WTC11 (cell line): Measurements from ENCODE around the gene ARAF. TPM values are rescaled to one million over a fixed set of nuclear protein-coding genes. Genes with fewer than 3 reads are reported as not detected.

Experiments used
- ATAC-seq: fragments of 200-7000 bp; cut with Tn5 transposase; 2 replicates; pipeline ENCODE4 v1.10.0; 2021; ENCODE audit warnings: mild to moderate bottlenecking, moderate library complexity
- CTCF ChIA-PET: fragments of 300-600 bp; sonication (Branson Sonifier 250); formaldehyde crosslinking; loops from one replicate; lab custom pipeline; 2021; ENCODE audit warnings: antibody characterized with exemption; lab: Charles Lee
- POLR2A ChIA-PET: fragments of 350-600 bp; sonication (Branson Sonifier 250); formaldehyde crosslinking; loops from one replicate; lab custom pipeline; 2021; ENCODE audit warnings: antibody characterized with exemption; lab: Charles Lee
- DNase-seq: peaks from one replicate; pipeline ENCODE4 v3.0.0; 2021; ENCODE audit warnings: low spot score
- H3K27ac Mint-ChIP-seq: 2 replicates; pipeline ENCODE4 v1.8.0; 2021; ENCODE audit warnings: mixed read lengths
- H3K27me3 Mint-ChIP-seq: 2 replicates; pipeline ENCODE4 v1.8.0; 2021; ENCODE audit warnings: low read depth, mild to moderate bottlenecking, moderate library complexity, mixed read lengths
- H3K36me3 Mint-ChIP-seq: 2 replicates; pipeline ENCODE4 v1.8.0; 2021; ENCODE audit warnings: mixed read lengths
- H3K4me1 Mint-ChIP-seq: 2 replicates; pipeline ENCODE4 v1.8.0; 2022; ENCODE audit warnings: mixed read lengths
- H3K4me3 Mint-ChIP-seq: 2 replicates; pipeline ENCODE4 v1.8.0; 2021; ENCODE audit warnings: mild to moderate bottlenecking, moderate library complexity, mixed read lengths
- H3K9me3 Mint-ChIP-seq: 2 replicates; pipeline ENCODE4 v1.8.0; 2021; ENCODE audit warnings: mixed read lengths
- ESRRA ChIP-seq: sonication (generic); formaldehyde crosslinking; IDR thresholded peaks from 2 replicates; pipeline ENCODE4 v1.8.1; 2022; ENCODE audit warnings: mild to moderate bottlenecking, missing genetic modification reagents, borderline replicate concordance
- FOXJ3 ChIP-seq: sonication (generic); formaldehyde crosslinking; IDR thresholded peaks from 2 replicates; pipeline ENCODE4 v1.9.0; 2021; ENCODE audit warnings: missing genetic modification reagents, mild to moderate bottlenecking, borderline replicate concordance
- FOXK1 ChIP-seq: sonication (generic); formaldehyde crosslinking; IDR thresholded peaks from 2 replicates; pipeline ENCODE4 v1.8.0; 2022; ENCODE audit warnings: mild to moderate bottlenecking, moderate library complexity, missing genetic modification reagents
- GRHL2 ChIP-seq: fragments of 250-450 bp; sonication (Bioruptor Pico); IDR thresholded peaks from 2 replicates; pipeline ENCODE4 v1.8.0; 2022; ENCODE audit warnings: mild to moderate bottlenecking, moderate library complexity; ENCODE audit not compliant: insufficient replicate concordance, severe bottlenecking
- HMGA2 ChIP-seq: fragments of 250-450 bp; sonication (Bioruptor Pico); IDR thresholded peaks from 2 replicates; pipeline ENCODE4 v1.4.0; 2021; ENCODE audit warnings: mild to moderate bottlenecking, moderate library complexity
- JAZF1 ChIP-seq: fragments of 250-450 bp; sonication (Bioruptor Pico); IDR thresholded peaks from 2 replicates; pipeline ENCODE4 v1.9.0; 2021; ENCODE audit warnings: moderate library complexity, mild to moderate bottlenecking, inconsistent platforms
- MXD4 ChIP-seq: fragments of 250-450 bp; sonication (Bioruptor Pico); IDR thresholded peaks from 2 replicates; pipeline ENCODE4 v1.8.0; 2021; ENCODE audit warnings: mild to moderate bottlenecking, moderate library complexity, borderline replicate concordance
- MYBL2 ChIP-seq: sonication (generic); formaldehyde crosslinking; IDR thresholded peaks from 2 replicates; pipeline ENCODE4 v1.8.1; 2023; ENCODE audit warnings: mild to moderate bottlenecking, moderate library complexity, missing genetic modification reagents
- NFATC4 ChIP-seq: fragments of 250-450 bp; sonication (Bioruptor Pico); IDR thresholded peaks from 2 replicates; pipeline ENCODE4 v1.9.0; 2021; ENCODE audit warnings: mild to moderate bottlenecking
- OVOL2 ChIP-seq: fragments of 250-450 bp; sonication (Bioruptor Pico); IDR thresholded peaks from 2 replicates; pipeline ENCODE4 v1.9.0; 2021; ENCODE audit warnings: mild to moderate bottlenecking, borderline replicate concordance
- RORB ChIP-seq: fragments of 250-450 bp; sonication (Bioruptor Pico); IDR thresholded peaks from 2 replicates; pipeline ENCODE4 v1.9.0; 2021; ENCODE audit warnings: mild to moderate bottlenecking
- TCF7 ChIP-seq: sonication (generic); formaldehyde crosslinking; IDR thresholded peaks from 2 replicates; pipeline ENCODE4 v1.8.0; 2022; ENCODE audit warnings: mild to moderate bottlenecking, low read depth, missing genetic modification reagents, moderate library complexity
- ZNF121 ChIP-seq: sonication (generic); formaldehyde crosslinking; IDR thresholded peaks from 2 replicates; pipeline ENCODE4 v1.8.0; 2023; ENCODE audit warnings: missing genetic modification reagents
- ZNF232 ChIP-seq: sonication (generic); formaldehyde crosslinking; IDR thresholded peaks from 2 replicates; pipeline ENCODE4 v1.8.0; 2022; ENCODE audit warnings: mild to moderate bottlenecking, missing genetic modification reagents
- ZNF423 ChIP-seq: fragments of 250-450 bp; sonication (Bioruptor Pico); IDR thresholded peaks from 2 replicates; pipeline ENCODE4 v2.1.2; 2022; ENCODE audit warnings: mild to moderate bottlenecking, moderate library complexity
- ZNF671 ChIP-seq: fragments of 250-450 bp; sonication (Bioruptor Pico); IDR thresholded peaks from 2 replicates; pipeline ENCODE4 v1.8.0; 2021; ENCODE audit warnings: mild to moderate bottlenecking
- total RNA-seq: library from RNA; stranded (reverse); gene quantifications from 3 replicates; pipeline ENCODE4 v1.2.3, GENCODE V29; 2021
- TF ChIP-seq, protein P1 (sequence below): sonication (generic); formaldehyde crosslinking; IDR thresholded peaks from 2 replicates; pipeline ENCODE4 v1.8.1; 2023; ENCODE audit warnings: mild to moderate bottlenecking, missing genetic modification reagents, moderate library complexity
- TF ChIP-seq, protein P2 (sequence below): fragments of 250-450 bp; sonication (Bioruptor Pico); IDR thresholded peaks from 2 replicates; pipeline ENCODE4 v1.9.0; 2021; ENCODE audit warnings: mild to moderate bottlenecking
- TF ChIP-seq, protein P3 (sequence below): fragments of 250-450 bp; sonication (Bioruptor Pico); IDR thresholded peaks from 2 replicates; pipeline ENCODE4 v1.8.0; 2021; ENCODE audit warnings: mild to moderate bottlenecking
- TF ChIP-seq, protein P4 (sequence below): sonication (generic); formaldehyde crosslinking; IDR thresholded peaks from 2 replicates; pipeline ENCODE4 v1.8.1; 2023; ENCODE audit warnings: mild to moderate bottlenecking, missing genetic modification reagents
- TF ChIP-seq, protein P5 (sequence below): fragments of 250-450 bp; sonication (Bioruptor Pico); IDR thresholded peaks from 2 replicates; pipeline ENCODE4 v1.9.0; 2021; ENCODE audit warnings: mild to moderate bottlenecking
- TF ChIP-seq, protein P6 (sequence below): sonication (generic); formaldehyde crosslinking; IDR thresholded peaks from 2 replicates; pipeline ENCODE4 v1.8.1; 2022; ENCODE audit warnings: low read depth, missing genetic modification reagents, borderline replicate concordance
- TF ChIP-seq, protein P7 (sequence below): sonication (generic); formaldehyde crosslinking; IDR thresholded peaks from 2 replicates; pipeline ENCODE4 v1.8.1; 2022; ENCODE audit warnings: mild to moderate bottlenecking, missing genetic modification reagents, moderate library complexity, borderline replicate concordance

Gene ARAF
- total RNA-seq, 1 experiment from 2014 or later = 55.1 TPM

DNA sequence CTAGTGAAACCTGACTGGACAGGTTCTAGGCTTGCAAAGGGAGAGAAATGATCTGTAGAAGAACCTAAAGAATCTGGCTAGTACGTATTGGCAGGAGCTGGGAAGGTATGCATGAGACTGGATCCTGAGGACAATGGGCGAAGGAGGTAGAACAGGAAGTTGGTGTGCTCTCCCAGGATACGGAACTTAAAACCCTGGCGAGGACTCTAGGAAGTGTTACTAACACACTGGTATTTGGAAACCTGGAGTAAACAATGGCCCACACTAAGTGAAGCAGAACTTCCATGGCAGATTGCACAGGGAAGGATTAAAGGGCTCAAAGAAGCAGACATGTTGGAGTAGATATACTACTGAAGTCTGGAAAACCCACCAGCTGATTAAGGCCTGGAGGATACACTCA, 49.5 kb downstream of the ARAF start:
- Mint-ChIP-seq H3K4me1 (peaks cover 19% of the 10 kb centered on the region), H3K4me3 (no peak overlapping the region), H3K36me3 (peaks cover 4% of the 10 kb centered on the region; the same call in 1 of the 2 replicates), H3K27ac (no peak overlapping the region), H3K9me3 (peaks cover 5% of the 10 kb centered on the region)
- ATAC-seq = no peak
- POLR2A ChIA-PET = no interaction called here
- CTCF ChIA-PET = no interaction called here
- TF ChIP-seq, protein P1, sequence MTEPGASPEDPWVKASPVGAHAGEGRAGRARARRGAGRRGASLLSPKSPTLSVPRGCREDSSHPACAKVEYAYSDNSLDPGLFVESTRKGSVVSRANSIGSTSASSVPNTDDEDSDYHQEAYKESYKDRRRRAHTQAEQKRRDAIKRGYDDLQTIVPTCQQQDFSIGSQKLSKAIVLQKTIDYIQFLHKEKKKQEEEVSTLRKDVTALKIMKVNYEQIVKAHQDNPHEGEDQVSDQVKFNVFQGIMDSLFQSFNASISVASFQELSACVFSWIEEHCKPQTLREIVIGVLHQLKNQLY (CRISPR knock-in tag) = no peak
- TF ChIP-seq, protein P2, sequence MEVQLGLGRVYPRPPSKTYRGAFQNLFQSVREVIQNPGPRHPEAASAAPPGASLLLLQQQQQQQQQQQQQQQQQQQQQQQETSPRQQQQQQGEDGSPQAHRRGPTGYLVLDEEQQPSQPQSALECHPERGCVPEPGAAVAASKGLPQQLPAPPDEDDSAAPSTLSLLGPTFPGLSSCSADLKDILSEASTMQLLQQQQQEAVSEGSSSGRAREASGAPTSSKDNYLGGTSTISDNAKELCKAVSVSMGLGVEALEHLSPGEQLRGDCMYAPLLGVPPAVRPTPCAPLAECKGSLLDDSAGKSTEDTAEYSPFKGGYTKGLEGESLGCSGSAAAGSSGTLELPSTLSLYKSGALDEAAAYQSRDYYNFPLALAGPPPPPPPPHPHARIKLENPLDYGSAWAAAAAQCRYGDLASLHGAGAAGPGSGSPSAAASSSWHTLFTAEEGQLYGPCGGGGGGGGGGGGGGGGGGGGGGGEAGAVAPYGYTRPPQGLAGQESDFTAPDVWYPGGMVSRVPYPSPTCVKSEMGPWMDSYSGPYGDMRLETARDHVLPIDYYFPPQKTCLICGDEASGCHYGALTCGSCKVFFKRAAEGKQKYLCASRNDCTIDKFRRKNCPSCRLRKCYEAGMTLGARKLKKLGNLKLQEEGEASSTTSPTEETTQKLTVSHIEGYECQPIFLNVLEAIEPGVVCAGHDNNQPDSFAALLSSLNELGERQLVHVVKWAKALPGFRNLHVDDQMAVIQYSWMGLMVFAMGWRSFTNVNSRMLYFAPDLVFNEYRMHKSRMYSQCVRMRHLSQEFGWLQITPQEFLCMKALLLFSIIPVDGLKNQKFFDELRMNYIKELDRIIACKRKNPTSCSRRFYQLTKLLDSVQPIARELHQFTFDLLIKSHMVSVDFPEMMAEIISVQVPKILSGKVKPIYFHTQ (CRISPR knock-in tag) = no peak
- no peak for TF ChIP-seq ZNF121
- no peak for TF ChIP-seq ZNF423 (CRISPR knock-in tag)
- TF ChIP-seq, protein P3, sequence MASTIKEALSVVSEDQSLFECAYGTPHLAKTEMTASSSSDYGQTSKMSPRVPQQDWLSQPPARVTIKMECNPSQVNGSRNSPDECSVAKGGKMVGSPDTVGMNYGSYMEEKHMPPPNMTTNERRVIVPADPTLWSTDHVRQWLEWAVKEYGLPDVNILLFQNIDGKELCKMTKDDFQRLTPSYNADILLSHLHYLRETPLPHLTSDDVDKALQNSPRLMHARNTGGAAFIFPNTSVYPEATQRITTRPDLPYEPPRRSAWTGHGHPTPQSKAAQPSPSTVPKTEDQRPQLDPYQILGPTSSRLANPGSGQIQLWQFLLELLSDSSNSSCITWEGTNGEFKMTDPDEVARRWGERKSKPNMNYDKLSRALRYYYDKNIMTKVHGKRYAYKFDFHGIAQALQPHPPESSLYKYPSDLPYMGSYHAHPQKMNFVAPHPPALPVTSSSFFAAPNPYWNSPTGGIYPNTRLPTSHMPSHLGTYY (CRISPR knock-in tag) = no peak
- TF ChIP-seq, protein P4, sequence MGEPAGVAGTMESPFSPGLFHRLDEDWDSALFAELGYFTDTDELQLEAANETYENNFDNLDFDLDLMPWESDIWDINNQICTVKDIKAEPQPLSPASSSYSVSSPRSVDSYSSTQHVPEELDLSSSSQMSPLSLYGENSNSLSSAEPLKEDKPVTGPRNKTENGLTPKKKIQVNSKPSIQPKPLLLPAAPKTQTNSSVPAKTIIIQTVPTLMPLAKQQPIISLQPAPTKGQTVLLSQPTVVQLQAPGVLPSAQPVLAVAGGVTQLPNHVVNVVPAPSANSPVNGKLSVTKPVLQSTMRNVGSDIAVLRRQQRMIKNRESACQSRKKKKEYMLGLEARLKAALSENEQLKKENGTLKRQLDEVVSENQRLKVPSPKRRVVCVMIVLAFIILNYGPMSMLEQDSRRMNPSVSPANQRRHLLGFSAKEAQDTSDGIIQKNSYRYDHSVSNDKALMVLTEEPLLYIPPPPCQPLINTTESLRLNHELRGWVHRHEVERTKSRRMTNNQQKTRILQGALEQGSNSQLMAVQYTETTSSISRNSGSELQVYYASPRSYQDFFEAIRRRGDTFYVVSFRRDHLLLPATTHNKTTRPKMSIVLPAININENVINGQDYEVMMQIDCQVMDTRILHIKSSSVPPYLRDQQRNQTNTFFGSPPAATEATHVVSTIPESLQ (CRISPR knock-in tag) = no peak
- no peak for TF ChIP-seq ESRRA (CRISPR knock-in tag)
- no peak for TF ChIP-seq ZNF232 (CRISPR knock-in tag)
- TF ChIP-seq OVOL2 (CRISPR knock-in tag) = no peak
- TF ChIP-seq, protein P5, sequence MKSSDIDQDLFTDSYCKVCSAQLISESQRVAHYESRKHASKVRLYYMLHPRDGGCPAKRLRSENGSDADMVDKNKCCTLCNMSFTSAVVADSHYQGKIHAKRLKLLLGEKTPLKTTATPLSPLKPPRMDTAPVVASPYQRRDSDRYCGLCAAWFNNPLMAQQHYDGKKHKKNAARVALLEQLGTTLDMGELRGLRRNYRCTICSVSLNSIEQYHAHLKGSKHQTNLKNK (CRISPR knock-in tag) = no peak
- TF ChIP-seq TCF7 (CRISPR knock-in tag) = no peak
- TF ChIP-seq, protein P6, sequence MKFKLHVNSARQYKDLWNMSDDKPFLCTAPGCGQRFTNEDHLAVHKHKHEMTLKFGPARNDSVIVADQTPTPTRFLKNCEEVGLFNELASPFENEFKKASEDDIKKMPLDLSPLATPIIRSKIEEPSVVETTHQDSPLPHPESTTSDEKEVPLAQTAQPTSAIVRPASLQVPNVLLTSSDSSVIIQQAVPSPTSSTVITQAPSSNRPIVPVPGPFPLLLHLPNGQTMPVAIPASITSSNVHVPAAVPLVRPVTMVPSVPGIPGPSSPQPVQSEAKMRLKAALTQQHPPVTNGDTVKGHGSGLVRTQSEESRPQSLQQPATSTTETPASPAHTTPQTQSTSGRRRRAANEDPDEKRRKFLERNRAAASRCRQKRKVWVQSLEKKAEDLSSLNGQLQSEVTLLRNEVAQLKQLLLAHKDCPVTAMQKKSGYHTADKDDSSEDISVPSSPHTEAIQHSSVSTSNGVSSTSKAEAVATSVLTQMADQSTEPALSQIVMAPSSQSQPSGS (CRISPR knock-in tag) = no peak
- no peak for TF ChIP-seq ZNF671 (CRISPR knock-in tag)
- TF ChIP-seq, protein P7, sequence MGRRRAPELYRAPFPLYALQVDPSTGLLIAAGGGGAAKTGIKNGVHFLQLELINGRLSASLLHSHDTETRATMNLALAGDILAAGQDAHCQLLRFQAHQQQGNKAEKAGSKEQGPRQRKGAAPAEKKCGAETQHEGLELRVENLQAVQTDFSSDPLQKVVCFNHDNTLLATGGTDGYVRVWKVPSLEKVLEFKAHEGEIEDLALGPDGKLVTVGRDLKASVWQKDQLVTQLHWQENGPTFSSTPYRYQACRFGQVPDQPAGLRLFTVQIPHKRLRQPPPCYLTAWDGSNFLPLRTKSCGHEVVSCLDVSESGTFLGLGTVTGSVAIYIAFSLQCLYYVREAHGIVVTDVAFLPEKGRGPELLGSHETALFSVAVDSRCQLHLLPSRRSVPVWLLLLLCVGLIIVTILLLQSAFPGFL = no peak
- TF ChIP-seq, all 79 proteins: peak for 0
- DNase-seq = no peak
- H3K27me3 Mint-ChIP-seq = no peaks in the 10 kb centered on the region

DNA sequence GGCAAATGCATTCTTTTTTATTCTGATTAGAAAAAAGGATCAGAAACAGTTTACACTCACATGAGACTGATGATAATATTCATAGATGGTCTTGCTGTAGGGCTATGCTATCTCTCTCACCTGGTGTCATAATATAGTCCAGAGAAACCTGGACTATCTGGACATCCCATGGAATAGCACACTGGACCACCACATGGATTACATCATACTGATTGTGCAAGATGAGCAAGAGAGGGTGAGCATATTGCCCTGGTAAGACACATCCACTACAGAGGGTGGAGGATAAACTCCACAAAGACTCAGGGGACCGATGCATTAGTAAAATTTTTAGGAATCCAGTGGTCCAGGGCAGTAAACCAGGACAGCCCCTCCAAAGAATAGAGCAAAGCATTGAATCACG, 50.5 kb downstream of the ARAF start:
- peaks cover 19% of the 10 kb centered on the region for H3K4me1 Mint-ChIP-seq
- no peak for TF ChIP-seq MXD4 (CRISPR knock-in tag)
- no peak for TF ChIP-seq NFATC4 (CRISPR knock-in tag)
- TF ChIP-seq FOXJ3 = no peak
- TF ChIP-seq MYBL2 (CRISPR knock-in tag) = no peak
- no peak for TF ChIP-seq TCF7 (CRISPR knock-in tag)
- no peak for TF ChIP-seq HMGA2
- no peak for TF ChIP-seq GRHL2 (CRISPR knock-in tag)
- TF ChIP-seq RORB (CRISPR knock-in tag) = no peak
- TF ChIP-seq, protein P2 (CRISPR knock-in tag) = no peak
- TF ChIP-seq FOXK1 (CRISPR knock-in tag) = no peak
- no peak for TF ChIP-seq ZNF671 (CRISPR knock-in tag)
- TF ChIP-seq JAZF1 (CRISPR knock-in tag) = no peak
- TF ChIP-seq, all 79 proteins: peak for 0
- CTCF ChIA-PET = no interaction called here

More for the DNA sequence above, 50.5 kb downstream of the ARAF start:
- Mint-ChIP-seq H3K36me3 (peaks cover 4% of the 10 kb centered on the region; the same call in 1 of the 2 replicates), H3K4me3 (no peak overlapping the region), H3K9me3 (peaks cover 5% of the 10 kb centered on the region), H3K27me3 (no peaks in the 10 kb centered on the region), H3K27ac (no peak overlapping the region)
- ATAC-seq (no peak), DNase-seq (no peak)
- POLR2A ChIA-PET = no interaction called here
